GM19438 (cell line): ENCODE measurements around the gene ATG4A.
A peak's percentile ranks its signal among the peaks of the same experiment; 100 is the strongest.

Experiments used
- ATAC-seq: cut with Tn5 transposase; IDR thresholded peaks from one replicate; pipeline ENCODE4 v1.9.1; 2021; ENCODE audit warnings: low read depth; ENCODE audit not compliant: unreplicated experiment

The ATG4A gene

GRCh38 chrX:108091264-108091877 is at the start of gene ATG4A, which contains the start of gene PSMD10:
Gene ATG4A (plus strand): TSS chrX:108091778. CDS start chrX:108091827, 49 bp downstream.
Gene PSMD10 (minus strand): TSS chrX:108091542. CDS start chrX:108091520, 22 bp downstream.
- peak; percentile 94 for ATAC-seq

DNA sequence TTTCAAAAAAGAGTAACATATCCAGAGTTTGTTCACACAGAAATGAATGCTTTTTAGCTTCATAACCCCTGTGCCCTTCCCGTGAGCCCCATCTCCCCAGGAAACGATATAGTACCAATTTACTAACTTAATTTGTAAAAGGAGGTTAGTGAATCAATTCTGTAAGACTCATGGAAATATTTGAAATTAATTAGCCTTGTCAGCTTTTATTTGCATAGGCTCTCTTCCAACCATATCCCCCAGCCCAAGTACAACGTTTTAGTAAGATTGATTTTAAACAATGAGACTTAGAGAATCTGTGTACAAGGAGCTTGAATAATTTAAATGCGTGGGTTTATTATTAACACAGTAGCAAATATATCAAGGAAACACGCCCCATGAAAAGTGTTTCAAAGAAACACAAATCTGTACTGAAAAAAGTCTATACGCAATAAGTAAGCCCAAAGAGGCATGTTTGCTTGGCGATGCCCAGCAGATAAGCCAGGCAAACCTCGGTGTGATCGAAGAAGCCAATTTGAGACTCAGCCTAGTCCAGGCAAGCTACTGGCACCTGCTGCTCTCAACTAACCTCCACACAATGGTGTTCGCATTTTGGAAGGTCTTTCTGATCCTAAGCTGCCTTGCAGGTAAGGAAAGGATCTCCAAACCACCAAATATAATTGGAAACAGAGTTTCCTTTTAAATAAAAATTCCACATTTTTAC is 46.9 kb upstream of the ATG4A start, which contains the start of gene VSIG1:
Gene VSIG1, plus strand, starts transcription at position 512 of the 703 bp plus-strand sequence. Its CDS starts 66 bp downstream, at position 578.
- ATAC-seq, result no peak

DNA sequence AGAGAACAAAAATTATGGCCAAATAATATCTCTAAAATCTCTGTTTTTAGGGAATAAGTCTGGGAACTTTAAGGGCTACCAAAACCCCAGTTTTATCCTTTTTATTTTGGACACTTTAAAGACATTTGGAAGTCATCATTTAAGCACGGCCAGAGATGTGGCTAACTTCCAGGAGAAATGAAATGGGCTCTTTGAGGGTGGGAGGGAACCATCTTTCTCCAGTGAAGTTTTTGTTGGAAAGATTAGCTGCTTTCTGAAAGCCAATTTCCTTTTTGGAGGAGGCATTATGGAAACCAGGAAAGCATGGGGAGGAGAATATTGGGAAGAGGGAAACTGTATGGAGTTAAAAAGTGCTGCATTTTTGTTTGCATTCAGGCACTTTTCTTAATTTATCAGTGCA is 41.9 kb upstream of the ATG4A start:
- ATAC-seq, result no peak

GRCh38 chrX:108053218-108053617 is 38.4 kb upstream of the ATG4A start:
- ATAC-seq, result no peak

DNA sequence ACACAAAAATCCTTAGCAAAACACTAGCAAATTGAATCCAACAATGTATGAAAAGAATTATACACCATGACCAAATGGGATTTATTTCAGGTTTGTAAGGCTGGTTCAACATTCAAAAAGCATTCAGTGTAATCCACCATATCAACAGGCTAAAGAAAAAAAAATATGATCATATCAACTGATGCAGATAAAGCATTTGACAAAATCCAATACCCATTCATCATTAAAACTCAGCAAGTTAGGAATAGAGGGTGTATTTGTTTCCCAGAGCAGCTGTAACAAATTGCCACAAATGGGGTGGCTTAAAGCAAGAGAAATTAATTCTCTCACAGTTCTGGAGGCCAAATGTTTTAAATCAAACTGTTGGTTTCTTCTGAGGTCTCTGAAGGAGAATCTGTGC is 36.0 kb upstream of the ATG4A start:
- no peak for ATAC-seq

- ATAC-seq, result no peak
Measured at GRCh38 chrX:108059801-108060200, 31.8 kb upstream of the ATG4A start.

GRCh38 chrX:108064001-108064400 is 27.6 kb upstream of the ATG4A start:
- no peak for ATAC-seq

DNA sequence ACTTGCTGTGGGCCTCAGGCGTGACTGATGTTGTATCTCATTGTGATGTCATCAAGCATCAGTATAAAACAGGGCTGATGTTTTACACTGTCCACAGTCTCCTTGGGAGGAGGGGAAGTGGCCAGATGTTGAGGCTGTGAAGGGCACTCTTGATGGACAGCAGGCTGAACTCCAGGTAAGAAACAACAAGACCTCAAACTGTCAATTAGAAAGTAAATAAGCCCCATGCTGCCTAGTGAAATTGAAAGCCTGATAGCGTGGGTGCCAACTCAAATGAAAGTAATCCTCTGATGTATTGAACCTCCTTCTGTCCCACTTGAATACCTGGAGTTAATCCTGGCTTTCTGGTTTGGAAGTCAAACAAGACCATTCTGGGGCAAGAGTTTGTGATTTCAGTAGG is 27.0 kb upstream of the ATG4A start:
- ATAC-seq, result no peak

DNA sequence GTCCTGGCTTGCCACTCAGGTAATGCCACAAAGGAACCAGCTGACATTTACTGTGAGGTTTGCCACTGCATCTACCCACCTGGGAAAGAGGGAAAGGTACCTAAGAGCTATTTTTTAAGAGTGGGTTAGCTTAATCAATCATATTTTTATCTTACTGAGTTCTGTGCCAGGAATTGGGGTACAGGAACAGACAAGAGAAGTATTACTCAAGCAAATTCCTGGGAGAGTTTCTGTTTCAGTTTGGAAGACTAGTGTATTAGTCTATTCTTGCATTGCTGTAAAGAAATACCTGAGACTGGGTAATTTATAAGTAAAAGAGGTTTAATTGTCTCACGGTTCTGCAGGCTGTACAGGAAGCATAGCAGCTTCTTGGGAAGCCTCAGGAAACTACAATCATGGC is 23.5 kb upstream of the ATG4A start:
- no peak for ATAC-seq

- ATAC-seq, result no peak
Measured at GRCh38 chrX:108070891-108071290, 20.7 kb upstream of the ATG4A start.

DNA sequence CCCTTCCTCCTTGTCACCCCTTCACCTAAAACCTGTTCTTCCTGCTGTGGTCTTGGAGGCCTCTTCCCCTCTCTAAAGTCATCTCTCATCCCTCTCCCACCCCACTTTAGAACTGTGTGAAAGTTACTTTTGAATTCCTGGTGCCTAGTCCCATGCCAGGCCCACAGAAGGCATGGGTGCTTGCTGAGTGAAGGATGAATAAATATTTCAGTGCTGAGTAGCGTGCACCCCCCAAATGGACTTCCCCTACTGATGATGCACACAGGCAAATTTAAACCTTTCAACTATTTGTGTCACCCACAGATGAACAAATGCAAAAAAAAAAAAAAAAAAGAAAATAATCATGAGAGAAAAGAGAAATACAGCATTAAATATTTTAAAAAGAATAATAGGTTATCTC is 20.0 kb upstream of the ATG4A start:
- no peak for ATAC-seq

GRCh38 chrX:108072746-108073145 is 18.8 kb upstream of the ATG4A start:
- ATAC-seq, result no peak

- ATAC-seq, result no peak
Measured at GRCh38 chrX:108081110-108081509, 10.5 kb upstream of the ATG4A start.

- ATAC-seq, result no peak
Measured at GRCh38 chrX:108087792-108088191, 3.8 kb upstream of the ATG4A start.

DNA sequence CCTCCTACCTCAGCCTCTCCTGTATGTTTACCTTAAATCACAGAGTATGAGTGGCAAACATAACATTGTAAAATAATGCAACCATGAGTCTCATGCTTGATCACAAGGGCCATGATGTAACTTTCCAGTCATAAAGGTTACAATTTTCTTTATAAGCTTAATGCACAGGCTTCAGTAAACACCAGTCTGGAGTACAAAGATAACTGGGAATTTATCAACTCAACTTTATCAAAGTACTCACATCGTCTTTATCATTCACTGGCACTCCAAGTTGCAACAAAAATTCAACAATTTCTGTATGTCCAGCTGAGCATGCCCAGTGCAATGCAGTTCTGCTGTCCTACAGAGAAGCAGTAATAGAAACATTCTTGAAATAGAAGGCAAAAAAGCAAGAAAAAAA is 3.1 kb upstream of the ATG4A start:
- ATAC-seq, result no peak

DNA sequence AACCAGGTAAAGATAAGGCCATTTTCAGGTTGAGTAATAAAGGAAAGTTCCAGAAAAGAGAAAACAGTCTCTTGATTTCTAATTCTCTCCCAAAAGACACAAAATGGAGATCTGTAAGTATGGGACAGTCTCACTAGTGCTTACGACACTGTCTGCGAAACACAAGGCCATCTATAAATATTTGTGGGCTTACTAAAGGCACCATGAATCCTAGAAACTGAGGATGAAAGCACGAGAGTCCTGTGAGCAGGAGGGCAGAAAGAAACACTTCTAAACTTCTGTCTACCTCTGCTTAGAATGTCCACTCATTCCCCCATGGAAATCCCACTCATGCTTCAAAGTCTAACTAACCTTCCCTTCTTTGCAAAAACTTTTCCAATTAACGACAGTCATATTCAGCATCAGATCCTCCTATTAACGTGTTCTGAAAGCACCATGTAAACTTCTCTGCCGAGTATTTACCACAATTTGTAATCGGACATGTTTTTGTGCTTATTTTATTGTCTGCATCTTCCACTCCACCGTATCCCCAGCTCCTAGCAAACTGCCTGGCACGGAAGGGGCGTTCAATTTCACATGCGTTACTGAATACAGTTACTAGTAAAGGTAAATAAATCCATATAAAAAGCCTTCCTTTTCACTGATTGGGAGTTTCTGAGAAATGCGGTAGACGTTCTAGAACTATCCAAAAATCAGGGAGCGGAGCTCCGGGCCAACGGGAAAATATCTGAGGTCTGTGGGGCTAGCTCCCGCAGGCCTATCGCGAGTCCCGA is 901 bp upstream of the ATG4A start:
- ATAC-seq, result peak; percentile 5

DNA sequence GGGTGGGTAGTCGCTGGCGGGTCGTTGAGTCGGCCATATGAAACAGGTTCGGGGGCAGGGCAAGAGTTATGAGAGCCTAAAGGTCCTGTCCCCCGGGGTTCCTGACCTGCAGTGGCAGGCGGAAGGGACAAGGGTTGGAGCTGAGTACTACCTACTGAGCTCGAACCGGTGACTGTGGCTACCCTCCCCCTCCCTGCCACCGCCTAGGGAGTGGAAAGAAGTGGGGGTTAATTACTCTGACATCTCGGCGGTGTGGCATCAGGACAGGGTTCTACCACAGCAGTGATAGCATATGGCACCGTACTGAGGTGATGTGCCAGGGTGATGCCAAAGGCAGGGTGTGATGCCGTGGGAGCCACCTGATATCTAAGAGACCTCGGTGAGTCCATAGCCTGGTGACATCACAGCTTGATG is 307 bp downstream of the ATG4A start:
- peak; percentile 40 for ATAC-seq

GRCh38 chrX:108097380-108097779 is 5.8 kb downstream of the ATG4A start:
- ATAC-seq, result no peak

DNA sequence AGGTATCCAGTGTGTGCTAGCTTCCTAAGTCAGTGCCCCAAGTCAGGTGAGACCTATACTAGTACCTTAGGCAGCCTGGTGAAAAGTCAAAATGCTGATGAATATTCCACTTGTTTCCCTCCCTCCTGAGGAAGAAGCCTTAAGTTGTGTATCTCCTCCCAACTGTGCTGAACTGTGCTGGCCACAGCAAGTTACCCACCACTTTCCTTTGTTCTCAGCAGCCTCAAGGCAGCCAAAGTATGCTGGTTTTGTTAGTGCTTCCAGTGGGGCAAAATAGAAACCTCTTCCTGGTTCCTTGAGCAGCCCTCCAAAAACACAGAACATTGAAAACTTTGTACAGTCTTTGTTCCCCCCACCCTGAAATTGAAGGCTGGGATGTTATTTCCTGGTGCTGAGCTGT is 13.9 kb downstream of the ATG4A start:
- no peak for ATAC-seq

DNA sequence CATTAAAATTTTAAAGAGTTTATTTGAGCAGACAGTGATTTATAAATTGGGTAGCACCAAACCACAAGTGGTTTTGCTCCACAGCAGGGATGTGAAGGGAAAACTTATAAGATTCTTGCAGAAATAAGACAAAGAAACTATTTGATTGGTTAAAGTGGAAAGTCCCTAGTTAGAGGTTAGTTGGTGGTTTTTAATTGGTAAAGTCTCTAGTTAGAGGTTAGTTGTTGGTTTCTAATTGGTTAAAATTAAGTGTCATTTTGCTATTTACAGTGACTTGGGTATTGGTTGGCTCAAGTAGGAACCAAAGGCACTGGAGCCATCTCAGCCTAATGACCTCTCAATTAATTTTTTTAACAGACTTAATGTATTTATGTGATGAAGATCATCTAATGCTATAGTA is 23.0 kb downstream of the ATG4A start:
- no peak for ATAC-seq

DNA sequence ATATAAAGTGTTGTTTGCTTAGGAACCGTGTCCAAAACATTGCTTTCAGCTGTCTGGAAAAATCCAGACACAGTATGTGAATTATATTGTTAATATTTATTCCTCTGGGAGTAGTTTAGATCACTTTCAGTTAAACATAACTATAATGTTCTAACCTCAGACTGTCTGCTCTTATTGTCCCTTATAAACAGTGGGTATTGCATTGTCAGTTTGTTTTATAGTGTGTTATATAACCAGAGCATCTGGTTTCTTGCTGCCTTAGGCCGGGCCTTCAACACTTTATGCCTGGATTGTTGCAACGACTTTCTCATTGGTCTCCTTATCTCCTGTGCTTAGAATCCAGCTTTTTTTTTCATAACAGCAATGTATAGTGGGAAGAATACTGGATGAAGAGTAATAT is 26.4 kb downstream of the ATG4A start:
- no peak for ATAC-seq
